Ovary (tissue), 9 donors: Measurements from ENCODE around the gene CD320. TPM values are rescaled to one million over a fixed set of nuclear protein-coding genes. Genes with fewer than 3 reads are reported as not detected.

Experiments
- DNase-seq, 5 donors: peaks; one replicate each; pipeline ENCODE4 v3.0.0-alpha.2; 2019 to 2020
- H3K27ac ChIP-seq, 2 donors: fragments of 200-600 bp; one replicate each; pipeline versions ENCODE4 v1.5.1 to v1.8.0; 2019 to 2022
- H3K27me3 ChIP-seq: fragments of 200-600 bp; one replicate; pipeline ENCODE4 v1.8.0; 2022
- H3K36me3 ChIP-seq: fragments of 200-600 bp; sonication (generic); one replicate; pipeline ENCODE4 v1.5.1; 2019
- H3K4me1 ChIP-seq: one replicate; pipeline ENCODE4 v1.8.1; 2013; ENCODE audit warnings: mild to moderate bottlenecking, moderate library complexity; ENCODE audit not compliant: insufficient read depth
- H3K4me3 ChIP-seq: fragments of 200-600 bp; sonication (generic); one replicate; pipeline ENCODE4 v1.5.1; 2017
- H3K9me3 ChIP-seq, 2 donors: fragments of 200-600 bp in 1 of 2; sonication (generic) in 1 of 2; one replicate each; pipeline versions ENCODE4 v1.5.1 to v1.8.1; 2013 to 2019; ENCODE audit warnings: mild to moderate bottlenecking in 1 of 2, moderate library complexity in 1 of 2
- EP300 ChIP-seq: sonication (generic); formaldehyde crosslinking; IDR thresholded peaks from one replicate; pipeline ENCODE4 v1.6.1; 2017; ENCODE audit warnings: antibody characterized with exemption
- POLR2A ChIP-seq: fragments of 450-650 bp; IDR thresholded peaks from one replicate; pipeline ENCODE4 v1.6.1; 2017; ENCODE audit warnings: antibody characterized with exemption, mild to moderate bottlenecking, moderate library complexity
- WGBS, 3 donors: extraction: QIAGEN DNeasy Blood & Tissue Kit in 1 of 3; methylation state at CpG; one replicate each; pipeline versions ENCODE4 v1.1.5 to v1.1.7; 2013 to 2017; 5-methylcytosine and 5-hydroxymethylcytosine counted together
- intact Hi-C, 4 donors: fragments of 100-400 bp; cut with DNase I; formaldehyde crosslinking; loops; one replicate each; pipeline versions ENCODE4 v1.11.0 to v1.15.1; 2022 to 2023
- polyA plus RNA-seq, 2 donors: library from polyadenylated mRNA; stranded (reverse); fragments of 200-250 nt in 1 of 2; fragments of 350-450 nt in 1 of 2; fragmentation: Illumina TruSeq in 1 of 2; extraction: RNeasy Lipid Tissue Mini Kit (QIAGEN cat#74804) in 1 of 2; gene quantifications; one replicate each; pipeline ENCODE4 v1.2.3, GENCODE V29; 2013 to 2014
- total RNA-seq, 7 donors: library from RNA; depleted of rRNA in 2 of 7; stranded (reverse); fragments of >200 nt in 2 of 7; fragmentation: NEBNext Ultra II Directional in 3 of 7; extraction: Animal tissue kit (Norgen Biotek cat#: 25700) in 3 of 7; gene quantifications; one replicate each; pipeline versions ENCODE4 v1.1.0 to v1.2.4, GENCODE V29; 2016 to 2023
- TF ChIP-seq, protein P1 (sequence below), 3 donors: fragments of 450-650 bp in 2 of 3; fragments of 200-600 bp in 1 of 3; IDR thresholded peaks; one replicate each; pipeline versions ENCODE4 v1.5.1 to v1.8.0; 2016 to 2022; ENCODE audit warnings: antibody characterized with exemption in 3 of 3, mild to moderate bottlenecking in 1 of 3
- donor health status: DM: no; HTN: no; CAD: no; lungs with moderate emphysema.
- donor health status: DM: no; HTN: no; CAD: no.
- donor health status: Bipolar disorder and iron deficiency.
- donor health status: DM: yes; HTN: yes; CAD: no.
- donor health status: DM: no; HTN: no; CAD: no.
- donor health status: DM: yes; HTN: yes; CAD: no.

The CD320 gene
- total and polyA plus RNA-seq, 9 donors, result 1.9 to 57.0 (median 34.2) TPM

DNA sequence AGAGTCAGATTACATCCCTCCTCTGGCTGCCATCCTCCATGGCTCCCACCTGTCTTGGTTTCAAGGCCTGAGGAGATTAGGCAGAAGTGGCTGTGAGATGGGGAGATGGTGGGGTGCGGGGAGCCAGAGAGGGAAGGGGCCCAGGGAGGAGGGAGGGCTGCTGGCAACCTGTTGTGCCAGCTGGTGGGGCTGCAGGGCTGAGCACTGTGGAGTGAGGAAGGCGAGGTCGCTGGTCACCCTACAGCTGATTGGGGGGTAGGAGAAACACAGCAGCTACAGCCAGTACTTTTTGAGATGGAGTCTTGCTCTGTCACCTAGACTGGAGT lies 48.3 kb downstream of the CD320 start:
- Histone ChIP-seq H3K4me3 (no peak overlapping the region), H3K36me3 (no peaks in the 10 kb centered on the region), H3K4me1 (no peaks in the 10 kb centered on the region), H3K27me3 (no peaks in the 10 kb centered on the region), H3K27ac (no peak overlapping the region), H3K9me3 (no peaks in the 10 kb centered on the region)
- WGBS, 3 donors, result 85 to 98% (median 91%) methylated on average over 3 of the region's 3 CpGs
- TF ChIP-seq POLR2A, result no peak
- TF ChIP-seq EP300, result no peak
- TF ChIP-seq, protein P1, sequence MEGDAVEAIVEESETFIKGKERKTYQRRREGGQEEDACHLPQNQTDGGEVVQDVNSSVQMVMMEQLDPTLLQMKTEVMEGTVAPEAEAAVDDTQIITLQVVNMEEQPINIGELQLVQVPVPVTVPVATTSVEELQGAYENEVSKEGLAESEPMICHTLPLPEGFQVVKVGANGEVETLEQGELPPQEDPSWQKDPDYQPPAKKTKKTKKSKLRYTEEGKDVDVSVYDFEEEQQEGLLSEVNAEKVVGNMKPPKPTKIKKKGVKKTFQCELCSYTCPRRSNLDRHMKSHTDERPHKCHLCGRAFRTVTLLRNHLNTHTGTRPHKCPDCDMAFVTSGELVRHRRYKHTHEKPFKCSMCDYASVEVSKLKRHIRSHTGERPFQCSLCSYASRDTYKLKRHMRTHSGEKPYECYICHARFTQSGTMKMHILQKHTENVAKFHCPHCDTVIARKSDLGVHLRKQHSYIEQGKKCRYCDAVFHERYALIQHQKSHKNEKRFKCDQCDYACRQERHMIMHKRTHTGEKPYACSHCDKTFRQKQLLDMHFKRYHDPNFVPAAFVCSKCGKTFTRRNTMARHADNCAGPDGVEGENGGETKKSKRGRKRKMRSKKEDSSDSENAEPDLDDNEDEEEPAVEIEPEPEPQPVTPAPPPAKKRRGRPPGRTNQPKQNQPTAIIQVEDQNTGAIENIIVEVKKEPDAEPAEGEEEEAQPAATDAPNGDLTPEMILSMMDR (IDR thresholded peaks at IDR 0.05), result no peak
- intact Hi-C loops, result loop anchor here in 3 of 4 donors (10.0 kb wide), 5 partner anchors 55 to 315 kb away; partner anchors contain the start of gene TIMM44 (in 1 of the 3)
- peak in 1 of 5 donors; percentile 33 for DNase-seq

DNA sequence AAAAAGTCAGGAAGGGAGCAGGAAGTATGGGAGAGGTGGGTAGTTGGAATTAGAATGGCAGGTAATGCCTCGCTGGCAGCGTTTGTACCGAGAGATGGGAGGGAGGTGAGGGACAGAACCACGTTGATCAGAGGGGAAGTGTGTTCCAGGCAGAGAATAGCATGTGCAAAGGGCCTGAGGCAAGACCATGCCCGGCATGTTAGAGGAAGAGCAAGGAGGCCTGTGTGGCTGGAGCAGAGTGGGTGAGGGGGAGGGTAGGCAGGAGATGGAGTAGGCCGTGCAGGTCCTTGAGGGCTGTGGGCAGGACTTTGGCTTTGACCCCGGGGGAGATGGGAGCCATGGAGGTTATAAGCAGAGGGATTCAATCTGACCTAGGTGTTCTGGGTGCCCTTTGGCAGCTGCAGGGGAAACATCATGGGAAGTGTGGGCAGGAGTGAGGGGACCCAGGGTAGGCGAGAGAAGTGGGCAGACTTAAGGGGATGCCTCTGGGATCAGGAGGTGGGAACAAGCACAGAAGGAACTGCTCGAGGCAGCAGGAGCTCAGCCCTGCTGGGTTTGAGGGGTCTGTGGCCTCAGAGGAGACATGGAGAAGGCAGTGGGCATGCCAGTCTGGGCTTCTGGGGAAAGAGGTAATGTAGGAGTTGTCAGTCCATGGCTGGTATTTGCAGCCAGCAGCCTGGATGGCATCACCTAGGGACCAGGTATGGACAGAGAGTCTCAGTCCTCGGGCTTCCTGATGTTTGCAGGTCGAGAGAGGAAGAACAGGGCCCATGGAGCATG lies 48.8 kb downstream of the CD320 start:
- no peak for TF ChIP-seq POLR2A
- no peak for TF ChIP-seq EP300
- TF ChIP-seq, protein P1 (IDR thresholded peaks at IDR 0.05), result no peak
- intact Hi-C loops, result loop anchor here in 3 of 4 donors (10.0 kb wide), 4 partner anchors 95 to 315 kb away; partner anchors contain the start of gene TIMM44 (in 1 of the 3)
- H3K4me3 ChIP-seq, result no peak overlapping the region
- no peaks in the 10 kb centered on the region for H3K36me3 ChIP-seq
- H3K27me3 ChIP-seq, result no peaks in the 10 kb centered on the region
- peak in 1 of 5 donors; percentile 24 for DNase-seq
- WGBS, 3 donors, result 83 to 91% (median 85%) methylated on average over 11 of the region's 11 CpGs
- H3K9me3 ChIP-seq, result no peaks in the 10 kb centered on the region
- H3K27ac ChIP-seq, result no peak overlapping the region
- no peaks in the 10 kb centered on the region for H3K4me1 ChIP-seq

DNA sequence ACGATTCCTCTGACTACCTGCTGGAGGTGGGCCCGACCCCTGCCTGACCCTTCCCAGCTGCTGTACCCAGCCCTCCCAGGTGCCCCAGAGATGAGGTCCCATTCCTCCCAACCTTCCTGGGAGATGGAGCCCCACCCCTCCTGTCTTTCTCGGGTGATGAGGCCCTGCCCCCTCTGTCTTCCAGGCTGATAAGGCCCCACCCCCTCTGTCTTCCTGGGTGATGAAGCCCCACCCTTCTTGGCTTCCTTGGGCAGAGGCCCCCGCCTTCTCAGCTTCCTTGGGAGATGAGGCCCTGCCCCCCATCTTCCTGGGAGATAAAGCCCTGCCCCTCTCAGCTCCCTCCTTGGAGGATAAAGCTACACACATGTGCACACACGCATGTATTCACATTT lies 51.1 kb downstream of the CD320 start:
- H3K36me3 ChIP-seq, result no peaks in the 10 kb centered on the region
- H3K27me3 ChIP-seq, result no peaks in the 10 kb centered on the region
- intact Hi-C loops, result loop anchor here in 3 of 4 donors (10.0 kb wide), 4 partner anchors 92 to 312 kb away; partner anchors contain the start of gene TIMM44 (in 1 of the 3)
- H3K9me3 ChIP-seq, result no peaks in the 10 kb centered on the region
- no peak overlapping the region for H3K27ac ChIP-seq
- no peak for TF ChIP-seq POLR2A
- DNase-seq, result no peak
- 49 to 69% (median 68%) methylated on average over 5 of the region's 5 CpGs for WGBS, 3 donors
- H3K4me3 ChIP-seq, result no peak overlapping the region
- no peaks in the 10 kb centered on the region for H3K4me1 ChIP-seq

DNA sequence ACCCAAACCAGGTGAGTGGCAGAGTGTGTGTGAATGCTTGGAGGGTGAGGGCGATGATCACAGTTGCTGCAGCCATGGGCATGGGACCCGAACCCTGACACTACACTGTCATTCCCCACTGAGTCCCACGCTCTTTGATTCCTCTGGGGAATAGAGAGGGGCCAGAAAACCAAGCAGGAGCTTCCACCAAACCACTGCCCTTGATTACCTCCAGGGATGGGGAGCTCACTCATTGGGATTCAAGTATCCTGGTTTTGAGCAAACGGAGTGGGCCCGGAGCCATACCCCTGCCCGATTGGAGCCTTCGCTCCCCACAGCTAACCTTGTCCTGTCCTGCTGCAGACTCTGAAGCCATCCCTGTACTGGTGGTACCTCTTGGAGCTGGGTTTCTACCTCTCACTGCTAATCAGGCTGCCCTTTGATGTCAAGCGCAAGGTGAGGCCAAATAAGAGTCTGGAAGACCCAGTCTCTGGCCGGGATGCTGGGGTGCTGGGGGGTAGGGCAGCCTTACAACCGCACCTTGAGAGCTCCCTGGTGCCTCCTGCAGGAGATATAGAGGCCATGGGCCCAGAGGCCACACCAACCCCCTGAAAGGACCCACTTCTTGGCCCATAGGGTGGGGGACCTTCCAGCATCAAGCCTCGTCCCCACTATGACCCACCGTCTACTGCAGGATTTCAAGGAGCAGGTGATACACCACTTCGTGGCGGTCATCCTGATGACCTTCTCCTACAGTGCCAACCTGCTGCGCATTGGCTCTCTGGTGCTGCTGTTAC lies 51.7 kb downstream of the CD320 start:
- H3K4me1 ChIP-seq, result no peaks in the 10 kb centered on the region
- H3K27me3 ChIP-seq, result no peaks in the 10 kb centered on the region
- intact Hi-C loops, result loop anchor here in 3 of 4 donors (10.0 kb wide), 4 partner anchors 92 to 312 kb away; partner anchors contain the start of gene TIMM44 (in 1 of the 3)
- H3K4me3 ChIP-seq, result no peak overlapping the region
- no peaks in the 10 kb centered on the region for H3K36me3 ChIP-seq
- 90 to 93% (median 92%) methylated on average over 13 to 15 of the region's 15 CpGs for WGBS, 3 donors
- H3K27ac ChIP-seq, result no peak overlapping the region
- TF ChIP-seq POLR2A (no peak), EP300 (no peak)
- TF ChIP-seq, protein P1 (IDR thresholded peaks at IDR 0.05), result no peak
- H3K9me3 ChIP-seq, result no peaks in the 10 kb centered on the region
- DNase-seq, result no peak
